GM18951 (cell line): ENCODE measurements around the gene FHIP1B.

Experiments
- POLR2A ChIP-seq: IDR thresholded peaks from 4 replicates; pipeline ENCODE4 v1.6.1; 2011; ENCODE audit warnings: mild to moderate bottlenecking; ENCODE audit not compliant: insufficient read length, insufficient read depth; ENCODE audit errors: extremely low read depth
- in situ Hi-C: fragments of 300-500 bp; cut with MboI; formaldehyde crosslinking; loops from one replicate; pipeline ENCODE4 v1.12.0; 2022; ENCODE audit warnings: low sequenced_read_pairs, mixed read lengths, inconsistent platforms; ENCODE audit not compliant: unreplicated experiment

FHIP1B gene

DNA sequence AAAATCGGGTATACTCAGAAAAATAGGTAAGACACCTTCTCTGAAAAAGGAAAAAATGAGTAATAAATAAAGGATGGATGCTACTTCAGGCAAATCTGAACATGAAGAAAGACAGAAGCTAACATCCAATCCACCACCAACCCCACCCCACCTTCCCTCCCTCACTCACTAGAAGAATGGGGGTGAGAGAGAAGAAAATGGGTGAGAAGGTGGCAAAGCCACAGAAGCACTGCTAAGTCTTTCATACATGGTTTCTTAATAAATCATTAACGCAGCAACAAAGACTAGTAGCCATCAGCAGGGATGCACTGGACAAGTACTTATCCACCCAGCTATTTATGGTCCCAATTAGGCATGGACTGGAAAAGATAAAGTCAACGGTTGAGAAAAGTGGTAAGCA lies 5.9 kb downstream of the FHIP1B start:
- TF ChIP-seq POLR2A = no peak
- in situ Hi-C loops = no loop called here

DNA sequence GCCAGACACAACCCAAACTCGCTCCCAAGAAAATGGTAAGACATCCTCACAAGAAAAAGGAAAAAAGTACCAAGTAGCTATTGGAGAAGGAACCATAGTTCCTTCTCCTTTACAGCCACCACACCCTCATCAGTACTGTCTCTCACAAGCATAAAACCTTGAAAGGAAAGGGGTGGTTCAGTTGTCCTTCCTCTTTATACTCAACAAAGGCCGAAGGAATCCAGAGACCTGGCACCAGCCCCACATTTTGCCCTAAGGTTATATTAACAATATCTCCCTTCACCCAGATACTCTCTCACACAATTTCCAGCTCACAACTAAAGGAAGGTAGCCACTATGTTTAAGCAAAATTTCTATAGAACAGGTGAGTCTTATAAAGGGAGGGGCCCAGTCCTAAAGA lies 8.5 kb downstream of the FHIP1B start:
- in situ Hi-C loops = no loop called here
- TF ChIP-seq POLR2A = no peak

DNA sequence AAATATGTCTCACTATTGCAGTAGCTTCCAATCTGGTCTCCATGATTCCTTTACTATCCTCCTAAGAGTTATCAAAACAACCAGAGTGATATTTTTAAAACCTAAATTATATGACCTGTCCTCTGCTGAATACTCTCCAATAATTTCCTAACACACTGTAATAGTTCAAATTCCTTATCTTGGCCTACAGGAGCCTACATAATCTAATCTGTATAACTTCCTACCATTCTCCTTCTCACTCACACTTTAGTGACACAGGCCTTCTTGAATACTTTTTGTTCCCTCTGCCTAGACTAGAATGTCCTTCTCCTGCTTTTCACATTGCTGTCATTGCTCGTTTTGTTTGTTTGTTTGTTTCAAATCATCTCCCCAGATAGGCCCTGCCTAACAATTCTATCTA lies 9.4 kb downstream of the FHIP1B start:
- TF ChIP-seq POLR2A = no peak
- in situ Hi-C loops = no loop called here

DNA sequence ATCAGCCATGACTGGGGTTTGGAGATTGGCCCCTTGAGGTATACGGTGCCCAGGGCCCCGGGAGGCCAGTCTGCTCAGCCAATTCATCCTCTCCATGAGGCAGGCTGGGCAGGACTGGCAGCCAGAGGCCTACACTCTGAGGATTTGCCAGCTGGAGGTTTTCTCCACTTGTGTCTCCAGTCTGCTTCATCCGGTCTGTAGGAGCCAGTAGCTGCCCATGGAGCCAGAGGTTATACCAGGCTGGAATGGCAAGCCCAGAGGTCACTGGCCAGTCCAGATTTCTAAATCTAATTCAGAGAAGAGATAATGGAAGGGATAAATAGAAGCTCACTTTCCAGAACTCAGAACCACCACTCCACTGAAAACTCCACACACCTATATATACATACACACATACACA lies 10.0 kb downstream of the FHIP1B start:
- in situ Hi-C loops = no loop called here
- TF ChIP-seq POLR2A = no peak

DNA sequence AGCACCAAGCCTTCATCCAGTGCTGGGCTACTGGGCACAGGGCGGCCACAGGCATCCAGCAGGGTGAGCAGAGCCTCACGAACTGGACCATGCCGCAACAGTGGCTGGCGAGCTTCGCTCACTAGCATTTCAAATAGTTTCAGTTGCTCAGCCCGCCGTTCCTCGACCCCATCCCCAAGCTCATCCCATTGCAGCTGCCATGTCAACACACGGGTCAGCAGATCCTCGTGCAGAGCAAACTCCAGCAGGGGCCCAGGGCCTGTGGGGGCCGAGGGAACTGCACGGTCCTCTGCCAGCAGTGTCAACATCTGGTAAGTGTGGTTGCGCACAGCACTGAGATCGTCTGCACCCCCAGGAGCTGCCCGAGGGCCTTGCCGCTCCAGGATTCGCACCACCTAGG lies 10.6 kb downstream of the FHIP1B start:
- no peak for TF ChIP-seq POLR2A

DNA sequence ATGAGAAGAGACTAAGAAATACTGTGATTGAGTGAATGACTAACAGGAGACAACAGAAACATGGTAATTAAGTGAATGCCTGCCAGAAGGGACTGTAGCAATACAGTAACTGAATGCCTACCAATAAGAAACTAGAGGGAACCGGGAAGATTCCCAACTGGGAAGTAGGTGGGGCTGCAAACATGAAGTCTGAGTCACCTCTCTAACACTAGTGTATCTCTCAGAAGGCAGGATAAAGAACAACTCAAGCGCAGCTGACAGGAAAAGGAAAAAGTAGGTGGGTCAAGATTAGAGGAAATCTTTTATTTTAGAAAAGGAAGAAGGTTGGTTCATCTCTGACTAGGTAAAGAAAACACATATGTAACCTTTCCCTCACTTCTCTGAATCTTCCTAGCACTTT lies 15.1 kb downstream of the FHIP1B start:
- TF ChIP-seq POLR2A = no peak
- in situ Hi-C loops = no loop called here

More for the DNA sequence above, 10.6 kb downstream of the FHIP1B start:
- in situ Hi-C loops = no loop called here

DNA sequence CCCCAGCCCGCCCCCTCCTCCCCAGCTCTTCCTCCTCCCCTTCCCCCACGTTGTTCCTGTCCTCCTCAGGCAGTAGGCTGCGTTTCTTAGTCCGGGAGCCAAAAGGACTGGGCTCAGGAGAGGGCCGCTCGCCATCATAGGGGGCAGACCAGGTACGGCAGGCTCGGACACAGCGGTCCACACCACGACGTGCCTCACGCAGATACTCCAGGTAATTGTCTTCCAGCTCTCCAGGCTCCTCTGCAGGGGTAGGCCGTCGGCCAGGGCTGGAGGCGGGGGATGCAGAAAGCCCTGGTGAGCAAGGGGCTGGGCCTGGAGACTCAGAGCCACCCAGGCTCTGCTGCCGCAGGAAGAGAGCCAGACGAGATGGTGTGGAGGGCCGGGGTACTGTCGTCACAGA lies 16.7 kb downstream of the FHIP1B start:
- TF ChIP-seq POLR2A = no peak
- in situ Hi-C loops = no loop called here

DNA sequence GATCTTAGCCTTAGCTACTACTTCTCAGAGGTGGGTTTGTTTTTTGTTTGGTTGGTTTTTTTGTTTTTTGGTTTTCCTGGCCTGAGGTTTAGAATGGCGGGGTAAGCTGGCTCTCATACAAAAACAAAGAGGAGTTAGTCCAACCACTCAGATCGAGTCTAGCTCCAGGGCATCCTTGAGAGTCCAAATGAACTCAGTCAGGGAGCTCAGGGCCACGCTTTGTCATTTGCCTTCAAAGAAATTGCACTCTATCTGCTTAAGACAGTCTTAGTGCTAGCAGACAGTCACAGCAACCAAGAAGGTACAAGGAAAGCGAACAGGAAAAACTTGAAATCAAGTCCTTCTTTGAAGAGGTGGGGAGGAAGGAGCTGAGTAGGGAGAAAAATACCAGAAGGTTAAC lies 17.9 kb downstream of the FHIP1B start:
- no peak for TF ChIP-seq POLR2A
- in situ Hi-C loops = no loop called here

DNA sequence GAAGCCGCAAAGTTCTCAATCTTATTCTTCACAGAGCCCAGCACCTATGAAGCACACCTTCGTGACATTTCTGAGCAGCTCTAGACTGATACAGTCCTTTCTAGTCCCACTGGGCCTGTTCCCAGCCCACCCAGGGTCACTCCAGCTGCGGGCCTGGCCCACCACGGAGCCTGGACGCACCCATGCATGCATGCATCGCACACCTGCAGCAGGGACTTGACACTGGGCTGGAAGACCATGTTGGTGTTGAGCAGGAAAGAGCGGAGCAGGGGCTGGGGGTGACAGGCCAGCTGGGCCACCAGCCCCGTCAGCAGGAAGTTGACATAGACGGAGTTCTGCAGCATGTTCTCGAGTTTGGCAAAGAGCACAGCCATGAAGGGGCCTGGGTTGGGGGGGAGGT lies 19.9 kb downstream of the FHIP1B start:
- no peak for TF ChIP-seq POLR2A
- in situ Hi-C loops = no loop called here

DNA sequence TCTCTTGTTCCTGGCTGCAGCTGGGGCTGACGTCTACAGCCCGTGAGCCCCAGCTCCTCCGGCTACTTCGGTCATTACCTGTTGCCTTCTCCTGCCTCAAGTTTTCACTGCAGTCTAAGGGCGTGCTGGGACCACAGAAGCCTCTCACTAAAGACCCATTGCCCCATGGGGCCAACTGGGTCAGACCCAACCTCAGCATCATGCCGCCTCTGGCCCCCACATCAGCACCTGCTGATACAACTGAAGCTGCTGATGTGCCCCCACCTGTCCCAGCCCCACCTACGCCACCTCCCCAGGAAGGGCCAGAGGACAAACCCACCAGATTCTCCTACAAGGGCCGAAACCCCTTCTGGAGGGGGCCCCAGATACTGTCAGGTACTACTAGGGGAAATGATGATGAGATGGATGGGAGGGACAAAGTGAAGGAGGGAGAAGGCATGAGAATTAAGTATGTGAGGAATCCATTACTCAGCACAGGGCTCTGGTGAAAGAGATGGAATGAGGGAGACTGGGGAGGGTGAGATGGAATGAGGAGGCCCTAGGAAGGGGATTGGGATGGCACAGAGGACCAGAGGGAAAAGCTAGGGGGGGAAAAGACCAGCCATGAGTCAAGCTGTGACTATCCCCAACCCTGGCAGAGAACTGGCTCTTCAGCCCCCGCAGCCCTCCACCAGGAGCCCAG lies 24.0 kb downstream of the FHIP1B start:
- no peak for TF ChIP-seq POLR2A
- in situ Hi-C loops = no loop called here

DNA sequence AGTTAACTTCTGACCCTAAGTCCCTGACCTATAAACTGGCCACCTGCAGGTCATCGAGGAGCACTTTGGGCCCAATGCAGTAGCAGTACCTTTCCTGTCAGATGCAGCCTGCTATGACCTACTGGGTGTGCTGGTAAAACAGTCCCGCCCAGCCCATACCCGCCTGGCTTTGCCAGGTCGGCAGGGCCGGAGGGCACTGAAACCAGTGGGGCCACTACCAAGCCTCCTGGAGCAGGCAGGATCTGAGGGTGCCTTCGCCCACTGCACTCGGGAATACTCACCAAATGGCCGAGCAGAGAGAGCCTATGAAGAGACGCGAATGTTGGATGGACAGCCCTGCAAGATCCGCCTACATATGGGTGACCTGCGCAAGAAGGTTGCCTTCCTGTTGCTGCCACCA lies 24.6 kb downstream of the FHIP1B start:
- in situ Hi-C loops = no loop called here

DNA sequence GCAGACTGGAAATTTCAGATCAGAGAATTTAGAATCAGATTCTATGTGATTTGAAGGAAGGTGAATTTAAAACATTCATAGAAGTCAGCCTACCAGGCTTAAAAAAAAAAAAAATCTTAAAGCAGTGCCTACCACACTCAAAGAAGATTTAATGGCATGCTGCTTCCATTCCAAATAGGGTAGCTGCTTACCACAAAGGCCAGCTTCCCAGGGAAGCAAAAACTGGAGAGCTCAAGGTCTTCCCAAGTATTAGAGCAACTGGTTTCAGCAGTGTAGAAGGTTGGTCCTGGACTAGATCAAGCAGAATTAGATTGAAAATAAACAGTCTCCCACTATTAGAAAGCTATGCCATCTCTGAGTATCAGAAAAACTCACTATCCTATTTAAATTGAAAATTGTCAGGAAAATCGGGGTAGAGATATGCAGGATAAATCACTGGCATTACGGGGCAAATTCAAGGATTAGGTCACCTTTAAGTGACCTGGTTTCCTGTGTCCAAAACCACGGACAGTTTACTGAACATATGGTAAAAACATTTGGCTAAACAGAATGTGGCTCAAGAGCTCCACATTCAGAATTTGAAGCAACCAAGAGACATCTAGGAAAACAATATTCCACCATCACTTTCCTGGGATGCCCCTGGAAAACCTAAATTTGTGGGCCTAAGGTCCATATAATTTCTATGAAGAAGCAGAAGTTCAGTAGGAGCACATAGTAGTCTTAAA lies 27.8 kb downstream of the FHIP1B start:
- TF ChIP-seq POLR2A = no peak
- in situ Hi-C loops = no loop called here

More for the DNA sequence above, 24.6 kb downstream of the FHIP1B start:
- TF ChIP-seq POLR2A = no peak

DNA sequence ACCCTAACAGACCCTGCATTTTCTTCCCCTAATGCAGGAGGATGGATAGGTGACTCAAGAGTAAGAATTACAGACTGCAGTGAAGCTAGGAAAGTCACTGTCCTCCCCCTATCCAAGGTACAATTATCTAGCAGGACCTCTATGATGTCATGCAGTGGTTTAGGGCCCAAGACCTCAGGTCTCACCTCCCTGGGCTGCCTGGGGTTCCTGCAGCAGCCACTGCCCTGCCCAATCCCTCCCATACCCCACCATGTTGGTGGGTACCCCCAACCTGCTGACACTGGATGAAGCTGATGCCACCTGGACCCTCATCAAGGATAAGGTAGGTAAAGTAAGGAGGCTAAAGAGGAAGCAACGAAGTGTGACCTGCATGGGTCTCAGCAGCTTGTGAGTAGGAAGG lies 29.1 kb downstream of the FHIP1B start, which contains the start of gene C11orf42:
Gene C11orf42, plus strand, starts transcription at position 192 of the 400 bp plus-strand sequence. Its CDS starts 59 bp downstream, at position 251.
- in situ Hi-C loops = no loop called here

DNA sequence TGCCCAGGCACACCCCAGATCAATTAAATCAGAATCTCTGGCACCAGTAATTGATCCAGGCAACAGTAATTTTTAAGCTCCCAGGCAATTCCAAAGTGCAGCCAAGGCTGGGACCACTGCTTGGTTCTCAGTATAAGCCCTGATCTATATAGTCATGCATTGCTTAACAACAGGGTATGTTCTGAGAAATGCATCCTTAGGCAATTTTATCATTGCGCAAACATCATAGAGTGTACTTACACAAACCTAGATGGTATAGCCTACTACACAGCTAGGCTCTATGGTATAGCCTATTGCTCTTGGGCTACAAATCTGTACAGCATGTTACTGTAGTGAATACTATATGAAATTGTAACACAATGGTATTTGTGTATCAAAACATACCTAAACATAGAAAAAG lies 29.7 kb downstream of the FHIP1B start:
- in situ Hi-C loops = no loop called here
- TF ChIP-seq POLR2A = no peak

More for the DNA sequence above, 29.1 kb downstream of the FHIP1B start, which contains the start of gene C11orf42:
- no peak for TF ChIP-seq POLR2A
